ENCODE data around the gene CTNNA2.

DNA sequence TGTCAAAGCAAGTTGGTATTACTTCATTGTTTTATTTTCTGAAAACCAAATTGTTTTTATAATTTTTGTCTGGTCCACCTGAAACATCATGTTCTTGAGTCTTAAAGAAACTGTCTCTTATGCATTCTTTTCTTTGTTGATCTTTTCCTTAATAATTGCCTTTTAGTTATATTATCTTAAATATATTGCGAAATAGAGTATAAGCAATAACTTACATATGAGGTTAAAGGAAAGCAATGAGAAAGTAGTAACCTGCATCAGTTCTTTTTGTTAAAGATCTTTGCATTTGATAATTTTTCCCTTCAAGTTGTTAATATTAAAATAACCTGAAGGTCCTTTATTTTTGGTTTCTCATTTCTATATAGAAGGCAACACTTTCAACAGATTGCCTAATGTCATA is 315.0 kb downstream of the CTNNA2 start:
- TF ChIP-seq, protein P1, sequence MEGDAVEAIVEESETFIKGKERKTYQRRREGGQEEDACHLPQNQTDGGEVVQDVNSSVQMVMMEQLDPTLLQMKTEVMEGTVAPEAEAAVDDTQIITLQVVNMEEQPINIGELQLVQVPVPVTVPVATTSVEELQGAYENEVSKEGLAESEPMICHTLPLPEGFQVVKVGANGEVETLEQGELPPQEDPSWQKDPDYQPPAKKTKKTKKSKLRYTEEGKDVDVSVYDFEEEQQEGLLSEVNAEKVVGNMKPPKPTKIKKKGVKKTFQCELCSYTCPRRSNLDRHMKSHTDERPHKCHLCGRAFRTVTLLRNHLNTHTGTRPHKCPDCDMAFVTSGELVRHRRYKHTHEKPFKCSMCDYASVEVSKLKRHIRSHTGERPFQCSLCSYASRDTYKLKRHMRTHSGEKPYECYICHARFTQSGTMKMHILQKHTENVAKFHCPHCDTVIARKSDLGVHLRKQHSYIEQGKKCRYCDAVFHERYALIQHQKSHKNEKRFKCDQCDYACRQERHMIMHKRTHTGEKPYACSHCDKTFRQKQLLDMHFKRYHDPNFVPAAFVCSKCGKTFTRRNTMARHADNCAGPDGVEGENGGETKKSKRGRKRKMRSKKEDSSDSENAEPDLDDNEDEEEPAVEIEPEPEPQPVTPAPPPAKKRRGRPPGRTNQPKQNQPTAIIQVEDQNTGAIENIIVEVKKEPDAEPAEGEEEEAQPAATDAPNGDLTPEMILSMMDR (IDR thresholded peaks at IDR 0.05) = no peak
- TF ChIP-seq POLR2A (IDR thresholded peaks at IDR 0.05) = no peak

Measured in right lobe of liver (tissue), 4 donors.